A549 (cell line): ENCODE results near the gene CYP24A1. TPM values are rescaled to one million over a fixed set of nuclear protein-coding genes. Genes with fewer than 3 reads are reported as not detected.

Source experiments
- ATAC-seq, 2 experiments: fragments of 200-7000 bp in 1 of 2; fragments of >200 bp in 1 of 2; cut with Nextera tagmentation in 1 of 2; cut with Tn5 transposase in 1 of 2; 3 replicates each; pipeline versions ENCODE4 v1.8.0 to v1.9.1; 2018 to 2020; ENCODE audit warnings: mild to moderate bottlenecking in 1 of 2, moderate library complexity in 1 of 2
- CTCF ChIA-PET: fragments of 300-600 bp; sonication (Branson Sonifier 250); formaldehyde crosslinking; extraction: SDS; loops from one replicate; lab custom pipeline; 2021; ENCODE audit warnings: antibody characterized with exemption, inconsistent platforms; lab: Yijun Ruan, JAX
- POLR2A ChIA-PET: fragments of 350-600 bp; formaldehyde crosslinking; extraction: SDS; loops from one replicate; lab custom pipeline; 2021; ENCODE audit warnings: antibody characterized with exemption, inconsistent platforms; lab: Yijun Ruan, JAX
- DNase-seq, 2 experiments: peaks; one replicate each; pipeline versions ENCODE4 v3.0.0 to v3.0.0-alpha.2; 2011 to 2016; ENCODE audit warnings: low read depth in 1 of 2, low spot score in 1 of 2
- FAIRE-seq: peaks from 2 replicates; lab custom pipeline; 2011; peaks lifted over from hg19 to GRCh38; lab: Jason Lieb, UNC
- H3K27ac ChIP-seq, 2 experiments: fragments of >200 bp; sonication (Bioruptor Twin); formaldehyde crosslinking; 3 replicates each; pipeline ENCODE4 v1.5.1; 2016 to 2017
- H3K4me1 ChIP-seq: fragments of >200 bp; sonication (Bioruptor Twin); formaldehyde crosslinking; 3 replicates; pipeline ENCODE4 v1.6.1; 2016
- H3K4me2 ChIP-seq: fragments of >200 bp; sonication (Bioruptor Twin); formaldehyde crosslinking; 3 replicates; pipeline ENCODE4 v1.6.1; 2016
- H3K4me3 ChIP-seq: fragments of >200 bp; sonication (Bioruptor Twin); formaldehyde crosslinking; 3 replicates; pipeline ENCODE4 v1.5.1; 2016
- H3K9me3 ChIP-seq: fragments of >200 bp; sonication (Bioruptor Twin); formaldehyde crosslinking; 3 replicates; pipeline ENCODE4 v1.6.1; 2016
- BCL3 ChIP-seq: fragments of >200 bp; sonication (Bioruptor Twin); formaldehyde crosslinking; IDR thresholded peaks from 3 replicates; pipeline ENCODE4 v1.6.1; 2016
- BHLHE40 ChIP-seq: IDR thresholded peaks from 2 replicates; pipeline ENCODE4 v1.6.1; 2012; ENCODE audit warnings: low read depth, low read length, inconsistent platforms
- CBX8 ChIP-seq: fragments of 200-600 bp; sonication (generic); IDR thresholded peaks from 2 replicates; pipeline ENCODE4 v1.6.1; 2016
- CEBPB ChIP-seq, 2 experiments: fragments of >200 bp in 1 of 2; sonication (Bioruptor Twin) in 1 of 2; formaldehyde crosslinking in 1 of 2; IDR thresholded peaks; 2 replicates each; pipeline ENCODE4 v1.6.1; 2012 to 2016
- EHF ChIP-seq: fragments of 250-450 bp; sonication (Bioruptor Pico); IDR thresholded peaks from 2 replicates; pipeline ENCODE4 v1.5.0; 2020; ENCODE audit warnings: mild to moderate bottlenecking
- EHMT2 ChIP-seq: fragments of 200-600 bp; sonication (generic); IDR thresholded peaks from 2 replicates; pipeline ENCODE4 v1.6.1; 2016; ENCODE audit warnings: antibody characterized with exemption, low read depth, mild to moderate bottlenecking, moderate library complexity
- ELK1 ChIP-seq: fragments of 150-350 bp; IDR thresholded peaks from 2 replicates; pipeline ENCODE4 v1.6.1; 2014; ENCODE audit warnings: low read depth, mild to moderate bottlenecking, low read length
- EP300 ChIP-seq, 2 experiments: fragments of >200 bp; sonication (Bioruptor Twin); formaldehyde crosslinking; IDR thresholded peaks; 2 replicates in 1 of 2; 3 replicates in 1 of 2; pipeline ENCODE4 v1.6.1; 2016 to 2017
- FOSB ChIP-seq: fragments of 250-450 bp; sonication (Bioruptor Pico); IDR thresholded peaks from 2 replicates; pipeline ENCODE4 v1.5.0; 2020; ENCODE audit warnings: mild to moderate bottlenecking, moderate library complexity
- HES2 ChIP-seq: fragments of >200 bp; sonication (Bioruptor Twin); formaldehyde crosslinking; IDR thresholded peaks from 2 replicates; pipeline ENCODE4 v1.6.1; 2016
- HEYL ChIP-seq: fragments of 250-450 bp; sonication (Bioruptor Pico); IDR thresholded peaks from 2 replicates; pipeline ENCODE4 v1.8.0; 2021; ENCODE audit warnings: mild to moderate bottlenecking, moderate library complexity
- HOXA7 ChIP-seq: fragments of 250-450 bp; sonication (Bioruptor Pico); IDR thresholded peaks from 2 replicates; pipeline ENCODE4 v1.5.0; 2020; ENCODE audit warnings: mild to moderate bottlenecking, moderate library complexity
- HOXB13 ChIP-seq: fragments of 250-450 bp; sonication (Bioruptor Pico); IDR thresholded peaks from 2 replicates; pipeline ENCODE4 v1.5.0; 2020; ENCODE audit warnings: low read depth, mild to moderate bottlenecking, moderate library complexity
- HOXB5 ChIP-seq: fragments of 250-450 bp; sonication (Bioruptor Pico); IDR thresholded peaks from 2 replicates; pipeline ENCODE4 v1.5.0; 2020; ENCODE audit warnings: mild to moderate bottlenecking, moderate library complexity
- JUN ChIP-seq, 2 experiments: fragments of >200 bp; sonication (Bioruptor Twin); formaldehyde crosslinking; IDR thresholded peaks; 2 replicates in 1 of 2; 3 replicates in 1 of 2; pipeline ENCODE4 v1.6.1; 2016 to 2017
- JUNB ChIP-seq: fragments of >200 bp; sonication (Bioruptor Twin); formaldehyde crosslinking; IDR thresholded peaks from 2 replicates; pipeline ENCODE4 v1.6.1; 2016
- KDM5A ChIP-seq: fragments of 200-600 bp; sonication (generic); IDR thresholded peaks from 2 replicates; pipeline ENCODE4 v1.6.1; 2016; ENCODE audit warnings: antibody characterized with exemption, mild to moderate bottlenecking
- MAX ChIP-seq: IDR thresholded peaks from 2 replicates; pipeline ENCODE4 v1.6.1; 2012
- MAZ ChIP-seq: fragments of 150-350 bp; IDR thresholded peaks from 2 replicates; pipeline ENCODE4 v1.6.1; 2014; ENCODE audit warnings: antibody characterized with exemption, low read depth, low read length, borderline replicate concordance
- MYC ChIP-seq: IDR thresholded peaks from 2 replicates; pipeline ENCODE4 v1.6.1; 2012; ENCODE audit warnings: mild to moderate bottlenecking, inconsistent platforms, low read length, improper control_type of control experiment, borderline replicate concordance
- NR3C1 ChIP-seq: fragments of >200 bp; sonication (Bioruptor Twin); formaldehyde crosslinking; IDR thresholded peaks from 3 replicates; pipeline ENCODE4 v1.6.1; 2017
- POLR2A ChIP-seq: IDR thresholded peaks from 2 replicates; pipeline ENCODE4 v1.6.1; 2012; ENCODE audit warnings: mild to moderate bottlenecking, low read length
- RCOR1 ChIP-seq: fragments of 150-350 bp; IDR thresholded peaks from 2 replicates; pipeline ENCODE4 v1.6.1; 2014; ENCODE audit warnings: antibody characterized with exemption, low read length, low read depth
- RFX5 ChIP-seq: fragments of 450-650 bp; IDR thresholded peaks from 2 replicates; pipeline ENCODE4 v1.7.1; 2014; ENCODE audit warnings: antibody characterized with exemption, mild to moderate bottlenecking, moderate library complexity
- SREBF2 ChIP-seq: fragments of 450-650 bp; IDR thresholded peaks from 2 replicates; pipeline ENCODE4 v1.6.1; 2014; ENCODE audit warnings: mild to moderate bottlenecking, moderate library complexity
- ZC3H11A ChIP-seq: fragments of 450-650 bp; IDR thresholded peaks from 2 replicates; pipeline ENCODE4 v1.6.1; 2014; ENCODE audit warnings: antibody characterized with exemption, mild to moderate bottlenecking
- ZFP36 ChIP-seq: fragments of 450-650 bp; IDR thresholded peaks from 2 replicates; pipeline ENCODE4 v1.6.1; 2014; ENCODE audit warnings: borderline replicate concordance; ENCODE audit not compliant: partially characterized antibody
- ZNF302 ChIP-seq: fragments of 250-450 bp; sonication (Bioruptor Pico); IDR thresholded peaks from 2 replicates; pipeline ENCODE4 v1.9.0; 2021; ENCODE audit warnings: inconsistent platforms, mild to moderate bottlenecking, moderate library complexity
- WGBS: methylation state at CpG from one replicate; pipeline ENCODE4 v1.1.6; 2017; ENCODE audit errors: missing lambda C conversion rate; 5-methylcytosine and 5-hydroxymethylcytosine counted together
- polyA plus RNA-seq, 4 experiments: library from polyadenylated mRNA; depleted of rRNA in 3 of 4; stranded (reverse); fragments of >200 nt; fragmentation: RNase III in 1 of 4; extraction: RNeasy Plus Mini Kit Qiagen cat#74134 plus additional on column Dnase treatment in 1 of 4; gene quantifications; 2 replicates in 3 of 4; 3 replicates in 1 of 4; pipeline ENCODE4 v1.2.3, GENCODE V29; 2011 to 2017

The CYP24A1 gene
- polyA plus RNA-seq, 2 of the 4 experiments (the other 2 are of a cell fraction), result 722 to 1,617 TPM

- peaks cover 71% of the 10 kb centered on the region for H3K4me1 ChIP-seq
- WGBS, result 48% methylated on average over 4 of the region's 4 CpGs
- no peak for TF ChIP-seq ZFP36
- peak; percentile 60; the same call in 1 of the 2 replicates for TF ChIP-seq EHF (CRISPR knock-in tag)
- peak; percentile 63; the same call in 1 of the 2 replicates for TF ChIP-seq FOSB
- peaks cover 1% of the 10 kb centered on the region; the same call in 1 of the 3 replicates for H3K9me3 ChIP-seq
- peak overlapping the region; percentile 92 to 98 for H3K27ac ChIP-seq
- H3K4me3 ChIP-seq, result no peak overlapping the region
- POLR2A ChIA-PET, result interaction anchor here (0.7 to 1.5 kb wide), 3 partner anchors 43 to 62 kb away, joined by 3 to 8 read pairs (median 3); no protein-coding TSS in a partner anchor
- CTCF ChIA-PET, result interaction anchor here (0.9 to 19.2 kb wide), 10 partner anchors 9 to 99 kb away, joined by 3 to 655 read pairs (median 6); partner anchors contain the start of gene PFDN4
- FAIRE-seq (peak; percentile 7), ATAC-seq (no peak), DNase-seq (no peak)
- H3K4me2 ChIP-seq, result peak overlapping the region; percentile 4; the same call in 1 of the 3 replicates
These were observed 68.1 kb downstream of the CYP24A1 start for GRCh38 chr20:54105653-54106052.

GRCh38 chr20:54104781-54105180 is 69.0 kb downstream of the CYP24A1 start:
- no peak for ATAC-seq
- H3K4me2 ChIP-seq, result no peak overlapping the region; the same call in 2 of the 3 replicates
- TF ChIP-seq RCOR1 (no peak), NR3C1 (no peak), JUNB (no peak), MAZ (no peak), CBX8 (no peak), KDM5A (no peak), HOXB13 (CRISPR knock-in tag) (no peak), BCL3 (no peak), MAX (no peak), JUN (IDR thresholded peaks at IDR 0.05) (no peak), HEYL (CRISPR knock-in tag) (no peak), EHMT2 (no peak), MYC (no peak), ZFP36 (no peak), BHLHE40 (no peak), RFX5 (no peak), CEBPB (IDR thresholded peaks at IDR 0.05) (no peak), HES2 (no peak), EP300 (IDR thresholded peaks at IDR 0.05) (no peak)
- TF ChIP-seq, all 56 proteins: peak for 0
- DNase-seq (no peak), FAIRE-seq (peak; percentile 65)
- Histone ChIP-seq H3K9me3 (no peaks in the 10 kb centered on the region), H3K4me1 (peaks cover 64% of the 10 kb centered on the region), H3K4me3 (no peak overlapping the region), H3K27ac (peak overlapping the region; percentile 92 to 98)
- 89% methylated on average over 4 of the region's 4 CpGs for WGBS
- CTCF ChIA-PET, result interaction anchor here (0.7 to 19.2 kb wide), 14 partner anchors 8 to 100 kb away, joined by 3 to 655 read pairs (median 11); partner anchors contain the start of genes CYP24A1 and PFDN4
- POLR2A ChIA-PET, result interaction anchor here (1.1 to 3.0 kb wide), 3 partner anchors 18 to 63 kb away, joined by 3 to 15 read pairs (median 3); no protein-coding TSS in a partner anchor

GRCh38 chr20:54103762-54104600 is 69.8 kb downstream of the CYP24A1 start:
- Histone ChIP-seq H3K27ac (peak overlapping the region; percentile 92 to 98), H3K4me1 (peaks cover 63% of the 10 kb centered on the region), H3K4me2 (peak overlapping the region; percentile 15; the same call in 2 of the 3 replicates), H3K9me3 (no peaks in the 10 kb centered on the region), H3K4me3 (no peak overlapping the region)
- TF ChIP-seq ZC3H11A (no peak), ELK1 (no peak), HOXB13 (CRISPR knock-in tag) (0 out of 2 replicates have a peak, but pooled peaks have one; percentile 24), HOXB5 (peak; percentile 1; the same call in 1 of the 2 replicates), HOXA7 (CRISPR knock-in tag) (no peak), SREBF2 (no peak), ZNF302 (CRISPR knock-in tag) (0 out of 2 replicates have a peak, but pooled peaks have one; percentile 27), JUNB (no peak), POLR2A (no peak)
- ChIA-PET POLR2A (interaction anchor here (1.1 to 3.0 kb wide), 7 partner anchors 19 to 70 kb away, joined by 3 to 15 read pairs (median 3); partner anchors contain the start of gene CYP24A1), CTCF (interaction anchor here (0.6 to 19.2 kb wide), 36 partner anchors 9 to 542 kb away, joined by 3 to 655 read pairs (median 6); partner anchors contain the start of genes CYP24A1 and PFDN4)
- ATAC-seq (no peak), FAIRE-seq (no peak), DNase-seq (peak in 1 of 2 experiments; percentile 54)
- WGBS, result 58% methylated on average over 6 of the region's 6 CpGs
